ENCODE measurements around the gene FBXL5. TPM values are rescaled to one million over a fixed set of nuclear protein-coding genes. Genes with fewer than 3 reads are reported as not detected.

The FBXL5 gene
- total and polyA plus RNA-seq, 2 donors (not counting 1 experiment from before 2014, with no cell fraction given): 21.2 to 41.0 TPM

GRCh38 chr4:15601862-15602261, 53.3 kb downstream of the FBXL5 start:
- intact Hi-C loops (cut with micrococcal nuclease): no loop called here
- ATAC-seq (ENCODE audit: low read depth): no peak
- Mint-ChIP-seq H3K9me3 (ENCODE audit: insufficient read depth) (peaks cover 3% of the 10 kb centered on the region), H3K4me3 (no peak overlapping the region), H3K4me1 (peaks cover 5% of the 10 kb centered on the region), H3K27ac (no peak overlapping the region), H3K27me3 (no peaks in the 10 kb centered on the region)
- no peak for TF ChIP-seq CTCF (IDR thresholded peaks at IDR 0.05)
- no peak for TF ChIP-seq EZH2 (IDR thresholded peaks at IDR 0.05; ENCODE audit: borderline replicate concordance, insufficient read depth, low read depth, low read length, poor library complexity, severe bottlenecking)
- H3K36me3 ChIP-seq (replicated peaks in 1 of 2; ENCODE audit: control extremely low read depth in 1 of 2, control insufficient read depth in 1 of 2, extremely low read depth in 1 of 2, insufficient read depth in 2 of 2, low read length in 1 of 2): peaks cover 8% of the 10 kb centered on the region in 2 experiments
- H3K4me3 ChIP-seq (ENCODE audit: control extremely low read depth in 1 of 5, extremely low read depth in 1 of 5, insufficient read depth in 1 of 5, low read depth in 2 of 5, low read length in 4 of 5): no peak overlapping the region
- WGBS (ENCODE audit: insufficient coverage): no CpG with 5 or more reads among the region's 2 CpGs
- H3K4me1 ChIP-seq (ENCODE audit: control insufficient read depth in 2 of 2, insufficient read depth in 2 of 2, low read length in 2 of 2): no peaks in the 10 kb centered on the region
- H3K79me2 ChIP-seq (ENCODE audit: control insufficient read depth, insufficient read depth, low read length): no peaks in the 10 kb centered on the region
- no peak for DNase-seq
- no peak overlapping the region for H3K27ac ChIP-seq (ENCODE audit: low read length in 2 of 2)
- ChIA-PET CTCF (no interaction called here), POLR2A (no interaction called here)
- H3K4me2 ChIP-seq (replicated peaks; ENCODE audit: low read depth, low read length, poor library complexity, severe bottlenecking): no peak overlapping the region
- no peaks in the 10 kb centered on the region for H4K20me1 ChIP-seq (ENCODE audit: control insufficient read depth, insufficient read depth, low read length, poor library complexity, severe bottlenecking)
- no peak overlapping the region for H2AFZ ChIP-seq (ENCODE audit: insufficient read depth, low read depth, low read length, poor library complexity, severe bottlenecking)
- no peak overlapping the region for H3K9ac ChIP-seq (ENCODE audit: low read length)
- no peaks in the 10 kb centered on the region for H3K27me3 ChIP-seq (replicated peaks in 1 of 4; ENCODE audit: control extremely low read depth in 1 of 4, control insufficient read depth in 3 of 4, insufficient read depth in 4 of 4, low read length in 3 of 4)
- H3K9me3 ChIP-seq (ENCODE audit: control extremely low read depth in 1 of 3, control insufficient read depth in 2 of 3, insufficient read depth in 1 of 3, low read length in 2 of 3): no peaks in the 10 kb centered on the region

GRCh38 chr4:15600176-15600575, 55.0 kb downstream of the FBXL5 start:
- Histone ChIP-seq H2AFZ (ENCODE audit: insufficient read depth, low read depth, low read length, poor library complexity, severe bottlenecking) (no peak overlapping the region), H3K4me2 (replicated peaks; ENCODE audit: low read depth, low read length, poor library complexity, severe bottlenecking) (no peak overlapping the region), H4K20me1 (ENCODE audit: control insufficient read depth, insufficient read depth, low read length, poor library complexity, severe bottlenecking) (no peaks in the 10 kb centered on the region), H3K4me3 (ENCODE audit: control extremely low read depth in 1 of 5, extremely low read depth in 1 of 5, insufficient read depth in 1 of 5, low read depth in 2 of 5, low read length in 4 of 5) (no peak overlapping the region), H3K27ac (ENCODE audit: low read length in 2 of 2) (no peak overlapping the region), H3K9me3 (ENCODE audit: control extremely low read depth in 1 of 3, control insufficient read depth in 2 of 3, insufficient read depth in 1 of 3, low read length in 2 of 3) (no peaks in the 10 kb centered on the region), H3K9ac (ENCODE audit: low read length) (no peak overlapping the region), H3K27me3 (replicated peaks in 1 of 4; ENCODE audit: control extremely low read depth in 1 of 4, control insufficient read depth in 3 of 4, insufficient read depth in 4 of 4, low read length in 3 of 4) (no peaks in the 10 kb centered on the region), H3K36me3 (replicated peaks in 1 of 2; ENCODE audit: control extremely low read depth in 1 of 2, control insufficient read depth in 1 of 2, extremely low read depth in 1 of 2, insufficient read depth in 2 of 2, low read length in 1 of 2) (peaks cover 6 to 7% of the 10 kb centered on the region in 2 experiments), H3K4me1 (ENCODE audit: control insufficient read depth in 2 of 2, insufficient read depth in 2 of 2, low read length in 2 of 2) (no peaks in the 10 kb centered on the region), H3K79me2 (ENCODE audit: control insufficient read depth, insufficient read depth, low read length) (no peaks in the 10 kb centered on the region)
- ChIA-PET CTCF (no interaction called here), POLR2A (no interaction called here)
- DNase-seq (no peak), ATAC-seq (ENCODE audit: low read depth) (no peak)
- Mint-ChIP-seq H3K9me3 (ENCODE audit: insufficient read depth) (peaks cover 3% of the 10 kb centered on the region), H3K4me1 (peaks cover 5% of the 10 kb centered on the region), H3K4me3 (no peak overlapping the region), H3K27me3 (no peaks in the 10 kb centered on the region), H3K27ac (no peak overlapping the region)
- TF ChIP-seq CTCF (IDR thresholded peaks at IDR 0.05): no peak
- no peak for TF ChIP-seq EZH2 (IDR thresholded peaks at IDR 0.05; ENCODE audit: borderline replicate concordance, insufficient read depth, low read depth, low read length, poor library complexity, severe bottlenecking)
- intact Hi-C loops (cut with micrococcal nuclease): no loop called here
- WGBS (ENCODE audit: insufficient coverage): 96% methylated on average over 3 of the region's 3 CpGs
